Measurements from ENCODE around the gene PPM1L.

PPM1L gene

GRCh38 chr3:161050935-161051334, 294.9 kb downstream of the PPM1L start:
- no peak for DNase-seq

- DNase-seq = no peak
Observed at GRCh38 chr3:161051856-161052255, 295.8 kb downstream of the PPM1L start.

GRCh38 chr3:161054860-161055604, 299.0 kb downstream of the PPM1L start:
- no peak for DNase-seq

GRCh38 chr3:161064413-161064812, 308.4 kb downstream of the PPM1L start:
- DNase-seq = no peak

- DNase-seq = no peak
Observed at GRCh38 chr3:161066930-161067329, 310.9 kb downstream of the PPM1L start.

- DNase-seq = no peak
Observed at GRCh38 chr3:161067335-161067734, 311.3 kb downstream of the PPM1L start.

- DNase-seq = peak; percentile 75
Observed at GRCh38 chr3:161069511-161070251, 313.6 kb downstream of the PPM1L start.

- no peak for DNase-seq
Observed at GRCh38 chr3:161070252-161070930, 314.4 kb downstream of the PPM1L start.

GRCh38 chr3:161070980-161071663, 315.1 kb downstream of the PPM1L start:
- DNase-seq = no peak

- DNase-seq = no peak
Observed at GRCh38 chr3:161072211-161072621, 316.2 kb downstream of the PPM1L start.

GRCh38 chr3:161072751-161073150, 316.7 kb downstream of the PPM1L start:
- DNase-seq = no peak

GRCh38 chr3:161073181-161073580, 317.1 kb downstream of the PPM1L start:
- DNase-seq = no peak

- no peak for DNase-seq
Observed at GRCh38 chr3:161081633-161082032, 325.6 kb downstream of the PPM1L start.

- no peak for DNase-seq
Observed at GRCh38 chr3:161082063-161082462, 326.0 kb downstream of the PPM1L start.

- no peak for DNase-seq
Observed at GRCh38 chr3:161083131-161083530, 327.1 kb downstream of the PPM1L start.

GRCh38 chr3:161084277-161084676, 328.2 kb downstream of the PPM1L start:
- no peak for DNase-seq

- DNase-seq = no peak
Observed at GRCh38 chr3:161093895-161094294, 337.9 kb downstream of the PPM1L start.

GRCh38 chr3:161096771-161097367, 340.8 kb downstream of the PPM1L start:
- DNase-seq = no peak

GRCh38 chr3:161100994-161101393, 345.0 kb downstream of the PPM1L start:
- no peak for DNase-seq

GRCh38 chr3:161101609-161102008, 345.6 kb downstream of the PPM1L start:
- no peak for DNase-seq

- no peak for DNase-seq
Observed at GRCh38 chr3:161103776-161104385, 347.9 kb downstream of the PPM1L start.
